HFF-Myc (cell line): ENCODE data around the gene OLAH.

Experiments
- DNase-seq: peaks from one replicate; pipeline ENCODE4 v3.0.0-alpha.2; 2011; ENCODE audit warnings: low read depth; ENCODE audit errors: extremely low read depth
- H3K4me3 ChIP-seq: replicated peaks from 2 replicates; pipeline ENCODE4 v1.5.1; 2011; ENCODE audit warnings: low read depth, mild to moderate bottlenecking, control low read depth, low read length
- TF ChIP-seq, protein P1 (sequence below): IDR thresholded peaks from 2 replicates; pipeline ENCODE4 v1.5.1; 2012; ENCODE audit warnings: mild to moderate bottlenecking, low read depth, low read length, control low read depth; ENCODE audit errors: missing control alignments

OLAH gene

DNA sequence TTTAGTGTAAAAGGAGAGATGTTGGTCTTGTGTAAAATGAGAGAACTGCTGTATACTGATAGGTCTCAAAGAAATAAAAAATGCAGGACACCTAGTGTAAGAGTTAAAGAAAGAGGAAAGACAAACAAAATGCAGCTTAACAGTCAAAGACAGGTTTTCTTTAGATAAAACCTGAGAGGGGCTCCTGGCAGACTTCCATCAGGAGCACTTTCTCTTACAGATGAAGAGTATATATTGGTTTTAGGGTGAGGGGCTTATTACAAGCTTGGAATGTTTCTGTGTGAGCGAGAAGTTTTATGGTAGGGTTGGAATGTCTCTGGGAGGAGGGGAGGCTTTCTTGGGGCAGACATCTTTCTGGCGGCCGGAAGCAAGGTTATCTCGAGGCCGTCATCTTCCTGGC lies 28.6 kb downstream of the OLAH start:
- DNase-seq = no peak
- H3K4me3 ChIP-seq = no peak overlapping the region
- TF ChIP-seq, protein P1, sequence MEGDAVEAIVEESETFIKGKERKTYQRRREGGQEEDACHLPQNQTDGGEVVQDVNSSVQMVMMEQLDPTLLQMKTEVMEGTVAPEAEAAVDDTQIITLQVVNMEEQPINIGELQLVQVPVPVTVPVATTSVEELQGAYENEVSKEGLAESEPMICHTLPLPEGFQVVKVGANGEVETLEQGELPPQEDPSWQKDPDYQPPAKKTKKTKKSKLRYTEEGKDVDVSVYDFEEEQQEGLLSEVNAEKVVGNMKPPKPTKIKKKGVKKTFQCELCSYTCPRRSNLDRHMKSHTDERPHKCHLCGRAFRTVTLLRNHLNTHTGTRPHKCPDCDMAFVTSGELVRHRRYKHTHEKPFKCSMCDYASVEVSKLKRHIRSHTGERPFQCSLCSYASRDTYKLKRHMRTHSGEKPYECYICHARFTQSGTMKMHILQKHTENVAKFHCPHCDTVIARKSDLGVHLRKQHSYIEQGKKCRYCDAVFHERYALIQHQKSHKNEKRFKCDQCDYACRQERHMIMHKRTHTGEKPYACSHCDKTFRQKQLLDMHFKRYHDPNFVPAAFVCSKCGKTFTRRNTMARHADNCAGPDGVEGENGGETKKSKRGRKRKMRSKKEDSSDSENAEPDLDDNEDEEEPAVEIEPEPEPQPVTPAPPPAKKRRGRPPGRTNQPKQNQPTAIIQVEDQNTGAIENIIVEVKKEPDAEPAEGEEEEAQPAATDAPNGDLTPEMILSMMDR = no peak

DNA sequence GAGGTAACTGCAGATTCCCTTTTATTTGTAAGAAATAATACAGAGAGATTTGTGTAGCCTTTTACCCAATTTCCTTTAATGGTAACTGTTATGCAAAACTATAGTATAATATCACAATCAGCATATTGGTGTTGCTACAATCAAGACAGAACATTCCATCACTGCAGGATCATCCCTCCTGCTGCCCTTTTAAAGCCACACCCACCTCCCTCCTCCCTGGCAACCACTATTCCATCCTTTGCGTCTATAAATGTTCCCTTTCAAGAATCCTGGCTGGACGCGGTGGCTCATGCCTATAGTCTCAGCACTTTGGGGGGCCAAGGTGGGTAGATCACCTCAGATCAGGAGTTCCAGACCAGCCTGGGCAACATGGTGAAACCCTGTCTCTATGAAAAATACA lies 31.7 kb downstream of the OLAH start:
- no peak overlapping the region for H3K4me3 ChIP-seq
- DNase-seq = no peak
- TF ChIP-seq, protein P1 = no peak

DNA sequence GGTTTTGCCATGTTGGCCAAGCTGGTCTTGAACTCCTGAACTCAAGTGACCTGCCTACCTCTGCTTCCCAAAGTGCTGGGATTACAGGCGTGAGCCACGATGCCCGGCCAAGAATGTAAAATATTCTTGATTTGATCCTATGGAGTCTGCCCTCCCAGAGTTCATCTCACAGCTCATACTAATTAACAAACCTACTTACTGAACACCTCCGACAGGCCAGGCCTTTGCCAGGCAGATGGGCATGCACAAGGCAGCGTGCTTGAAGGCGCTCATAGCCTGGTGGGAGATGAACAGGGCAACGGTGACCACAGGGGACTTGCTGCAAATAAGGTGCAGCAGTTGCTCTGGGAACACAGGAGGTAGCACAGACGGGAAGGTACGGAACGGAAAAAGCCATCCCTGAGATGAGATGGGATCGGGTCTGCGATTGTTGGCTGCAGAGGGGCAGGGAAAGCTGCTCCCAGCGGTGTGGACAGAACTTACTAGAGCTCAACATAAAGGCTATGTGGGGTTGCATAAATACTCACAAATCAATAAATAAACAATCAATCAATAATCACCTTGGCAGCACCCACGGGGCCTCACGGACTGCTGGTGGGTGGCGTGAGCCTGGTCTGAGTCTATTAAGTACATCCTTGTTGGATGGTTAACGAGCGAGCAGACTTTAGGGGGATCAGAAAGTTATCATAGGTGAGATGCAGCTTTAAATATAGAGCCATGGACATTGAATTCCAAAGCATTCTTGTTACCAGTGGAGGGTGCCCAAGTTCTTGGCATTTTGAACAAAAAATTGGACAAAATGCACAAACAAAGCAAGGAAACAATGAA lies 40.1 kb downstream of the OLAH start:
- no peak for DNase-seq
- TF ChIP-seq, protein P1 = no peak
- peak overlapping the region; percentile 51 for H3K4me3 ChIP-seq

DNA sequence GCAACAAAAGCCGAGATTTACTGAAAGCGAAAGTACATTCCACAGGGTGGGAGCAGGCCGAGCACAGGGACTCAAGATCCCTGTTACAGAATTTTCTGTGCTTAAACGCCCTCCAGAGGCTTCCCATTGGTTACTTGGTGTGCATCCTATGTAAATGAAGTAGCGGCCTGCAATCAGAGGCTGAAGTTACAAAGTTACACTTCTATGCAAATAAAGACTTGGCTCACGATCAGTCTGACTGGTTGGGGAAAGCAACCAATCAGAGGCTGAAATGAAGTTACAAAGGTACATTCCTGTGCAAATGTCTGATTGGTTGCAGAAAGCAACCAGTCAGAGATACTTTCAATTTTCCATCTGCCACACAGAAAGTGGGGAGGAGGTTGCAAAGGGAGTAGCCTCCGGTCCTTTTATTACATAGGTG lies 40.8 kb downstream of the OLAH start:
- peak overlapping the region; percentile 51 for H3K4me3 ChIP-seq
- TF ChIP-seq, protein P1 = no peak
- peak; percentile 93 for DNase-seq

DNA sequence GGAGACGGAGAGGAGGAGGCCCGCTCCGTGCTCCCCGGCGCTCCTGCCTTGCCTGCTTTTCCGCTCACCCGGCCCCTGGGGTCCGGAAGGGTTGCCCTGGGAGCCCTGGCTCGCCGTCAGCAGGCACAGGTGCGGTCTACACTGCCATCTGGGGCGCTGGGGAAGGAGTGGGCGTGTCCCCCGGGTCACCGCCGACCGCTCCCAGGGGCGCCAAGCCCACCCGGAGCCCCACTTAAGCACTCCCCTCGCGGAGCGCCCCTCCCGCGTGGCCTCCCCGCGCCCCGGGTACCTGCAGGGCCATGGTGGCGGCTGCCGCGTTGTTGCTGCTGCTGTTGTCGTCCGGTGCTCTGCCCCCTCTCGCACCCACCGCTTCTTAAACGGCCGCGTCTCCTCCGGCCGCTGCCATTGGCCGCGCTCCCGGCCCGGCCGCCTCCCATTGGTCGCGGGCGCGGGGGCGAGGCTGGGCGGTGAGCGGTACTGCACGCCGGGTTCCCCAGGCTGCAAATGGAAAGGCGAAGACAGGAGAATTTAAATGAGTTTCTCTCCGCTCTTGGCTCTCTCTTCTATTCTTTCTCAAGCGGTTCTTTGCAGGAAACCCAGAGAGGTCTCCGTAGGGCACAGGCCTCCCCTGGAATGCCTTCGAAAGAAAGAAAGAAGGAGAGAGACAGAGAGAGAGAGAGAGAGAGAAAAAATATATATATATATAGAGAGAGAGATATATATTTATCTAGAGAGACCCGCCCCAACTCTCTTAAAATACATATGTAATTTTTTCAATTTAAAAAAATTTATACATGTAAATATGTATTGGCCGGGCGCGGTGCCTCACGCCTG lies 44.9 kb downstream of the OLAH start, which contains the start of gene ACBD7:
TSS of gene ACBD7 (minus strand) at position 349 of the 834 bp plus-strand sequence. CDS start at position 301, 48 bp downstream.
- TF ChIP-seq, protein P1 = peak; percentile 14
- DNase-seq = no peak
- peak within 1 kb of the TSS; percentile 56 for H3K4me3 ChIP-seq

DNA sequence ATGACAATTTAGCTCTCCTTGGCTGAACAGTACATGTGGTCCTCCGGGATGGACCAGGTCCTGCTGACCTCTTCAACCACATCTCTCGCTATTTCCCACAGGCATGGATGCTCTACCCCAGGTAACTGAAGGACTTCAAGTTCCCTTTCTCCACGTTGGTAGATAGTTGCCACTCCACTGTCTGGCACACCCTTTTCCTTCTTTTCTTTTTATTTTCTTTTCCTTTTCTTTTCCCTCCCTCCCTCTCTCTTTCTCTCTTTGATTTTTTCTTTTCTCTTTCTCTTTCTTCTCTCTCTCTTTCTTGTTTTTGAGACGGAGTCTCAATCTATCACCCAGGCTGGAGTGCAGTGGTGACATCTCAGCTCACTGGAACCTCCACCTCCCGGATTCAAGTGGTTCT lies 47.7 kb downstream of the OLAH start:
- TF ChIP-seq, protein P1 = no peak
- H3K4me3 ChIP-seq = no peak overlapping the region
- DNase-seq = no peak
